DMS 273 (cell line): ENCODE measurements around the gene RASSF6.
"Not testable (repeated sequence)": the region's sequence is repeated elsewhere in the genome, so short reads cannot be mapped to it uniquely, and the experiment has no call there.

ENCODE experiments used
- DNase-seq: peaks from one replicate; lab custom pipeline; 2025; ENCODE audit not compliant: unreplicated experiment; lab: John Stamatoyannopoulos, UW

The RASSF6 gene

DNA sequence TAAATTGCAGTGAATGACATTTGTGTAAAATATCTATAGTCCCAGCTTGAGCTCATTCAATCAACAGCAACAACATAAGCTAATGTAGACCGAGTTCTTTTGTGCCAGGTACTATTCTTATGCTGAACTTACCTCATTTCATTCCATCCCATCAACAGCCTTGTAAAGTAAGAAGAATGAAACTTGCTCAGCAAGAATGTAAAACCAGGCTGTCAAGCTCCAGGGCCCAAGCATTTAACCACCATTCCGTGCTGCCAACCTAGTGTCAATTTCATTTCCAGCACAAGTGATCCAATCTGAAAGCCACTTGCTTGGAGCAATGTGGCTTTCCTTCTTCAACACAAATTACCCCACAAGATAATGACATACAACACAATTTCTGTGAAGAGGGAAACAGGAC, 36.6 kb downstream of the RASSF6 start:
- no peak for DNase-seq

DNA sequence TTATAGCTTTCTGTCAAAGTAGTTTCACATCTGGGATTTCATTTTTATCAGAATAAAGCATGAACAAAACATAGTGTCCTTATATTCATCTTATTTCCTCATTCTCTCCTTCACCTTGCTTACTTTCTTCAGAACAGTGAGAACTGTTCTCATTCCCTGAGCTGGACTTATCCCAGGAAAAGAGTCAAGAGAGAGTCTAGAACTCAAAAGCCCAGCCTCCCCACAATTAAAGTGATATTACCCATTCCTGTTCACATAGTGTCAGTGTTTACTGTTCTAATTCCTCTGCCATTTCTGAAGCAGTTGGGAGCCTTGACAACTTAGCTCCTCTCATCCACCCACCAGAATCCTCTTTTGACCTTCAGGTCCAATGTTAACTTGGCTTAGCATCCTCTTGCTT, 42.9 kb downstream of the RASSF6 start:
- DNase-seq: no peak

DNA sequence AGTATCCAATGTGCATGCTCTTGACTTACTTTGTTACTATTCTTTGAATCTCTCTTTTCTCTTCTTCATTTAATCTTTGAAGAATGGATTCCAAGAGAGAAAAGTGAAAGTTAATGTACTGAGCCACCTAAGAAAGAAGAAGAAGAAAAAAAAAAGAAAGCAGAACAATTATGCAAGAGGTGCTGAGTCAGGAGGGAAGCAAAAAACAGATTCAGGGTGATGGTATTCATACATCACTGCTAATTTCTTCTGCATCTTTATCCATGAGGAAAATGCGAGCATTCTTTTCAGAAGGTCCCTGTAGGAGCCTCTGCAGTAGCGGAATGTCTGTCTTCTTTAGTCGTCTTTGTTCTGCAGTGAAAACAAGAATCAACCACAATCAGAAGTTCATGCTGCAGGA, 43.9 kb downstream of the RASSF6 start:
- DNase-seq: no peak

DNA sequence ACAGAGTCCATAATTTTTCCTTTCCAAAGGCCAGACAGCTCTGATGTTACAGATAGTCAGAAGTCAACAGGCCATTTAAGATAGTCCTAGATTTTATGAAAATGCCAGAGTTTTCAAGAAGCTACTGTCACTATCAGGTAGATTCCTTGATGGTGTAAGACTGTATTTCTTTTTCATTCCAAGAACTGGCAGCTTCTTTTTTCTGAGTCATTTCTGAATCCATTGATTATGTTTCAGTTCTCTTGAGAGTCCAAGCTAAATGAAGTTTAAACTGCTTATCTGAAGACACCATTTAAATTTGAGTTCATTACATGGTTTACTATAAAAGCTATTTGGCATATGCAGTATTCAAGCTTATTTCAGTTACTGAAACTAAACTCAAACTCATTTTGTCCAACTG, 44.6 kb downstream of the RASSF6 start:
- no peak for DNase-seq

DNA sequence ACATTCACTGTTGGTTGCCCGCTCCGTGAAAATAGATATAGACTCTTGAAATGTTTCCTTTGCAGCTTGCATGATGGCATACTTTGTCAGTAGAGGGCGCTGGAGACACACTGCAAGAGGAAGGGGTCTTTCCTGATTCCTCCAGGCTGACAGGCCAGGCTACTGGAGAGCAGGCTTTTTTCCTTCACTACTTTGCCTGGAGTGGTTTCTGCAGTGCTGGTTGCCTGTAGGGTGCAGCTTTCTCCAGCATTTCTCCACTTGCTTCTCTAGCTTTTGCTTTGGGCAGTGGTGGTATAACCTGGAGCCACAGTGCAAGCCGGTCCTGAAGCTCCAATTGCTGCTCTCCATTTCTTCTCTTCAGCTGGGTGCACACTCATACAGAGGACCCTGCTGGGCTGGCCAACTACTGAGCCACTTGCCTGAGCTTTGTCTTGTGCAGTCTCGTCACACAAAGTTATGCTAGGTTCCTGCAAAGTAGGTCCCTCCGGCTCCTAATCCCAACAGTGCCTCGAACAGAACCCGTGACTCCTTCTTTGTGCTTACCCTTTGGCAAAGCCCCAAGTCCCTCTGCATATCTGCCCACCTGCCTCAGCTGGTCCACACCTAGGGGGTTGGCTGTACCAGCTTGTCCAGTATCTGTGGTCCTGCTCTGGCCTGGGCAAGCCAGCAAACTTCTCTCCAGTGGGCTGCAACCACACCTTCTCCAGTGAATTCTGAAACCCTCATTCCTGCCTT, 46.3 kb downstream of the RASSF6 start:
- peak; percentile 73 for DNase-seq

DNA sequence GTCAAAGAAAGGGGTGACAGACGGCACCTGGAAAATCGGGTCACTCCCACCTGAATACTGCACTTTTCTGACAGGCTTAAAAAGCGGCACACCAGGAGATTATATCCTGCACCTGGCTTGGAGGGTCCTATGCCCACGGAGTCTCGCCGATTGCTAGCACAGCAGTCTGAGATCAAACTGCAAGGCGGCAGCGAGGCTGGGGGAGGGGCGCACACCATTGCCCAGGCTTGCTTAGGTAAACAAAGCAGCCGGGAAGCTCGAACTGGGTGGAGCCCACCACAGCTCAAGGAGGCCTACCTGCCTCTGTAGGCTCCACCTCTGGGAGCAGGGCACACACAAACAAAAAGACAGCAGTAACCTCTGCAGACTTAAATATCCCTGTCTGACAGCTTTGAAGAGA, 69.4 kb downstream of the RASSF6 start:
- not testable (repeated sequence) for DNase-seq

DNA sequence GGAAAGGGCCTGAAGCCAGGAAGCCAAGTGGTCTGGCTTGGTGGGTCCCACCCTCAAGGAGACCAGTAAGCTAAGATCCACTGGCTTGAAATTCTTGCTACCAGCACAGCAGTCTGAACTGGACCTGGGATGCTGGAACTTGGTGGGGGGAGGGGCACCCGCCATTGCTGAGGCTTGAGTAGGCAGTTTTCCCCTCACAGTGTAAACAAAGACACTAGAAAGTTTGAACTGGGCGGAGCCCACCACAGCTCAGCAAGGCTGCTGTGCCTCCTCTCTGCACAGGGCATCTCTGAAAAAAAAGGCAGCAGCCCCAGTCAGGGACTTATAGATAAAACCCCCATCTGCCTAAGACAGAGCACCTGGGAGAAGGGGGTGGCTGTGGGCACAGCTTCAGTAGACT, 75.6 kb downstream of the RASSF6 start:
- no peak for DNase-seq

DNA sequence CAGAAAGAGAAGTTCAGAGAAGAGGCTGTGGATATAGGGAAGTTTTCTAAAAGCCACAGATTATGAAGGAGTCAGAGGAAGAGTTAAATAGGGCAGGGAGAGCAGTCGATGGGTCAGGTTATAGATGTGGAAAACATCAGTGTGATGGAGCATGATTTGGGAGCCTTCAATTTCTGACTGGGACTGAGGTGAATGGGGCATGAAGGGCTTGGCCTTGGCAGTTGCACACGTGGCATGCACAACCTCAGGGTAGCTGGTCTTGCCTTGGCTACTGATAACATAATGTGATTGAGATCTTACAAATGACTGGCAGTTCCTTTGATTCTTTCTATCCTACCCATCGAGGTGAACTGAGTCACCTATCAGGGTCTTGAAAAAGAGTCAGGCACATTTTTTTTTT, 79.0 kb downstream of the RASSF6 start:
- no peak for DNase-seq

DNA sequence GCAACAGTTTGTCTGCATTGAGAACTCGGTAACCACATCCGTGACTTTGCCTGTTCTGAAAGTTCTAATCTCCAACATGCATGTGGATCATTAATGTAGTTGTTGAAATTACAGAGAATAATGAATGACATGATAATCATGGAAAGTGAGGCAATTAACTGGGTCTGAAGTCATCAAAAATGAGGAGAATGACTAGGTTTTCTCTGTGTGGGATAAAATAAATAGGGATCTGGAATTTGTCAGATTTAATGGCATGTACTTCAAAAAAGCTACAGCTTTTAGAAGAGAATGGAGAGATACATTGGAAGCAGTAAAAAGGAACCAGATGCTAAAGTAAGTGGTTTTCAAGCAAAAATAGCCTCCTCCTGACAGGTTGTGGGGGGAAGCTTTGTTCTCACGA, 79.4 kb downstream of the RASSF6 start:
- no peak for DNase-seq

DNA sequence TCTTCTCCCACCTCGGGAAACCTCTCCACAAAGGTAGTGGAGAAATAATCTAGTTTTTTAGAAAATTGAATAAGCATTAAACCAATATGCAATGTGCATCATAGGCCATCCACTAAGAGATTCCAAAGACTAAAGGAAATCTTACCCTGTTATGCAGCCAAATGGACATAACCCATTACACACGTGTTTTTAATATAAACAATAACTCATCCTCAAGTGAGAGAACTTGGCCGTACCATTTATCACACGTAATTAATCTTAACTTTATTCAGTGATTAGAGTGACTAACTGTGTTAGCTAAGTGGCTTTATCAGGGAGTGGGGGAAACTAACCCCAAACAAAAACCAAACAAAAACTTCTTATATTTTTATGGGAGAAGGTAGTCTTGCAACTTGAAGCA, 80.8 kb downstream of the RASSF6 start:
- DNase-seq: no peak

DNA sequence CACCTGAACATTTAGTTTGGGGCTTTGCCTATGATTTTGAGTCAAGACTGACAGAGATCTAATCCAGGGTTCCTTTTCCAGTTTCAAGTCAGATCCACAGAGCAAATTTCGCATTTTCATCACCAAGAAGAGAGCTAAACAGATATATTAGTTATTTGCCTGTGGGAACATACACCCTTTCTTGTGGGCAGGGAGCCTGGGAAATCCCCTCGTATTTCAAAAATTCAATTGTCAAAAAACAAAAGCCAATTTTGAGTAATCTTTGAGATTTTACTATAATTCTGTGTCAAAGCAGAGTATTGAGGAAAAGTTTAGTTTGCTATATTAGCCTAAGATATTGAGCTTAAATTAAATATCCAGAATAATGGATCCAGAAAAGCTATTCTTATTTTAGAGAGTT, 82.1 kb downstream of the RASSF6 start:
- DNase-seq: no peak

DNA sequence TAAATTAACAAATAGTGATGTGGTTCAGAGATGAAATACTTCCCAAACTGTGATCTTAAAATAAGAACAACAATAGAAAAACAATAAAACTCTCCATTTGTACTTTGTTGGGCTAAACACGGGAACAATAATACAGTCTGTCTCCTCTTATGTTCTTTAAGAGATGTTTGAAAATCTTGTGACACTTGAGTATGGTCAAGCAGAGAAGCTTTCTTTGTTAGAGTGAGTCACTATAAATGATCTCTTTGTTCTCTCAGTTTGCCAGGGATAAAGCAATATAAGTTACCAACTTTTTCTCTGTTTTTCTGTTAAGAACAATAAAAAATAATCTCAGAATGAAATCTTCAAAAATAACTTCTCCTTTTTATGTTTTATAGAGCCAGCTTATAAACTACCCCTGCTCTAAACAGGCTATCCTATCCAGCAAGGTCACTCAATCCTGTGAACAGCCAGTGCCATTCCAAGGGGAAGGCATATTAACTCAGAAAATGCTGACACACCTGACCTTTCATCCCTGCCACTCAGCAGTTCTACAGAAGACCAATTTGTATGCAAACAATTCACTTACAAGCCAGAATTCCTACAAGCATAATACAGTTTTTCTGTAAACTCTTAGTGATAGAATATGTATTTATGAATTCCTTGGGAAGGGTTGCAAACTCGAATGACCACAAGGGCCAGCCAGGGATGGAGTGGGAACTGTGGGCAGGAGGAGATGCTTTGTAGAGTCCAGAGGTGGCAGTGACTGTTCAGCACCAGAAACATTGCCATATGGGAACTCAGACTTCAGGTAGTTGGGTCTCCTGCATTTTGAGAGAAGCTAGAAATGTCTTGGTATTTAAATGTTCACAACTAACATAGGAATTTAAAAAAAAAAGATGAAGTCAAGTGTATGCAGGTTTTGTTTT, 86.5 kb downstream of the RASSF6 start:
- no peak for DNase-seq

DNA sequence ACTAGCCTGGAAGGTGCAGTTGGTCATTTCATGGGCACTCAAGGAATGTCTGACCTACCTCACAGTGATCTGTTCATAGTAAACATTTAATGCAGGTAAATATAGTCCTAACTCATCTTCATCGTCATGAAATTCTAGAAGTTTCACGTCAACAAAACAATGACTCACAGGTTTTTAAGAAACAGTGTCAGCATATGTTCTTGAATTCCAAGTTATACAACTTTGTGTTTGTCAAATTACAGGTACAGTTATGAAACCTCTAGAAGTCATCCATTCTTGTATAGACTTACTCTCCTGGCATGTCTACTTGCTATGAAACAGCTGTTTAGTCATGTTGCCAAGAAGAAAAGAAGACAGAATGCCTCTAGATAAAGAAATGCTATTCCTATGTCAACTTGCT, 92.1 kb downstream of the RASSF6 start:
- DNase-seq: no peak

DNA sequence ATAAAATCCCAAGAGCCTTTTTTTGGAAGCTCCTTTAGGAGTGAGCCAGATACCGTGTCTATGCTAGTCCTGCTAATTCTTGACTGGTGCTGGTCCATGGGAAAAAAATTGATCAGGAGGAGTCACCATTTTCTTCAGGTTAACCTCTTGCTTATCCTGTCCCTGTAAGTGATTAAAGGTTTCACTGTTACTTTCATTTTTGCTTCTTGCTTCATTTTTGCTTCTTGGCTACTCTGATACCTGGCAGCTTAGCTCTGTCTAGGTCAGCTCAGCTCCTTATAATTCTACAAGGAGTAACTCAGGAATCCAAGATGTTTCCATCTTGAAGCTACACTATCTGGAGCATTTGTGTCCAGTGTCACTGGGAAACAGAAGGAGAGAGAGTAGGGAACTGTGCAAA, 93.0 kb downstream of the RASSF6 start:
- DNase-seq: no peak

DNA sequence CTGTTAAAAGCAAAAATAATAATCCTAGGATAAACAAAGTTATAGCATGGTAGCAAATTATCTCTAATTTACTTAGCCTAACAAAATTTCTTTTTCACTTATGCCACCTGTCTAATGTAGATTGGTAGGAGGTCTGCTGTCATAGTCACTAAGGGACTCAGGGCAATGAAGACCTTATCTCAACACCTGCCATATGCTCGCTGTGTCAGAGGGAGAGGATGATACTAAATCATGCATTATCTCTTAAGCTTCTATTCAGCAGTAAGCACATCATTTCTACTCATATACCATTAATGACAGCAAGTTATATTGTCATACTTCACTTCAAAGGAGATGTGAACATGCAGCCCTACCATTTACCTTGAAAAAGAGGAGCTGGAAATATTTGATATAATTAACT, 94.6 kb downstream of the RASSF6 start:
- DNase-seq: no peak

DNA sequence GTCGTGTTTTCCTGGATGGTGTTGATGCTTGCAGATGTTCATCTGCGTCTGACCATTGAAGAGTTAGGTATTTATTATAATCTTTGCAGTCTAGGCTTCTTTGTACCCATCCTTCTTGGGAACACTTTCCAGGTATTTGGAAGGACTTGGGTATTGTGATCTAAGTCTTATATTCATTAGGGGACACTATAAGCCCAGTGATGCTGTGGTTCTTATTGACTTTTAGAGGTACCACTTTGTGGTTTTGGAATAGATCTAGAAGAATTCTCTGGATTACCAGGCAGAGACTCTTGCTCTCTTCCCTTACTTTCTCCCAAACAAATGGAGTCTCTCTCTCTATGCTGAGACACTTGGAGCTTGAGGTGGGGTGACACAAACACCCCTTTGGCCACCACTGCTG, 97.1 kb downstream of the RASSF6 start:
- DNase-seq: no peak
